Stimulated activated CD4-positive, alpha-beta T cell treated with anti-CD3 and anti-CD28 coated beads, Interleukin-2, amount 100 ng/mL, for 48 hours (primary cell): ENCODE measurements around the gene ATP6V0A1.
"Not testable (repeated sequence)": the region's sequence is repeated elsewhere in the genome, so short reads cannot be mapped to it uniquely, and the experiment has no call there.

Source experiments
- DNase-seq, 2 donors: peaks; one replicate each; pipeline ENCODE4 v3.0.0-alpha.2; 2020

ATP6V0A1 gene

GRCh38 chr17:42543190-42544079 is 84.8 kb downstream of the ATP6V0A1 start:
- DNase-seq: no peak

- no peak for DNase-seq
Observed at GRCh38 chr17:42544874-42545283, 86.2 kb downstream of the ATP6V0A1 start.

- not testable (repeated sequence) for DNase-seq
Observed at GRCh38 chr17:42545755-42546505, 87.3 kb downstream of the ATP6V0A1 start.

GRCh38 chr17:42547001-42547461 is 88.4 kb downstream of the ATP6V0A1 start:
- DNase-seq: no peak

- no peak for DNase-seq
Observed at GRCh38 chr17:42547698-42548069, 89.0 kb downstream of the ATP6V0A1 start.

- peak; percentile 67 to 76 for DNase-seq
Observed at GRCh38 chr17:42548070-42548837, 89.6 kb downstream of the ATP6V0A1 start.

- DNase-seq: no peak
Observed at GRCh38 chr17:42548993-42549755, 90.5 kb downstream of the ATP6V0A1 start.

- DNase-seq: not testable (repeated sequence)
Observed at GRCh38 chr17:42552736-42553135, 94.1 kb downstream of the ATP6V0A1 start, which contains the start of gene HSD17B1. HSD17B1 (plus strand) TSS chr17:42552923; CDS start chr17:42552934, 11 bp downstream.

GRCh38 chr17:42553161-42553818 is 94.6 kb downstream of the ATP6V0A1 start:
- no peak for DNase-seq

GRCh38 chr17:42553866-42554249 is 95.2 kb downstream of the ATP6V0A1 start:
- DNase-seq: no peak

GRCh38 chr17:42554250-42555121 is 95.8 kb downstream of the ATP6V0A1 start:
- peak; percentile 62 to 65 for DNase-seq

GRCh38 chr17:42555122-42555622 is 96.5 kb downstream of the ATP6V0A1 start:
- DNase-seq: no peak

- not testable (repeated sequence) for DNase-seq
Observed at GRCh38 chr17:42555961-42556617, 97.4 kb downstream of the ATP6V0A1 start.

- DNase-seq: no peak
Observed at GRCh38 chr17:42559075-42559474, 100.4 kb downstream of the ATP6V0A1 start.

- DNase-seq: no peak
Observed at GRCh38 chr17:42560246-42560645, 101.6 kb downstream of the ATP6V0A1 start.

GRCh38 chr17:42561897-42562387 is 103.3 kb downstream of the ATP6V0A1 start, which contains the start of gene COASY:
COASY (plus strand) TSS chr17:42562148; CDS start chr17:42562623, 475 bp downstream.
- peak; percentile 91 to 94 for DNase-seq

- no peak for DNase-seq
Observed at GRCh38 chr17:42562388-42563142, 103.9 kb downstream of the ATP6V0A1 start.

- no peak for DNase-seq
Observed at GRCh38 chr17:42563143-42563509, 104.4 kb downstream of the ATP6V0A1 start.

- no peak for DNase-seq
Observed at GRCh38 chr17:42563543-42563942, 104.9 kb downstream of the ATP6V0A1 start.
